KMS-11 (cell line): ENCODE data around the gene AGO3.

Source experiments
- H2AFZ ChIP-seq: fragments of 200-600 bp; sonication (generic); 2 replicates; pipeline ENCODE4 v1.6.1; 2016; ENCODE audit warnings: antibody characterized with exemption, mixed run types, low read depth
- H3K27ac ChIP-seq: fragments of 200-600 bp; sonication (generic); 2 replicates; pipeline ENCODE4 v1.6.1; 2016; ENCODE audit warnings: mild to moderate bottlenecking, mixed run types
- H3K27me3 ChIP-seq: fragments of 200-600 bp; sonication (generic); 2 replicates; pipeline ENCODE4 v1.6.1; 2017; ENCODE audit warnings: mild to moderate bottlenecking, low read depth, mixed run types, moderate library complexity; ENCODE audit not compliant: insufficient read depth
- H3K36me3 ChIP-seq: fragments of 200-600 bp; sonication (generic); 2 replicates; pipeline ENCODE4 v1.6.1; 2017; ENCODE audit warnings: mild to moderate bottlenecking, mixed run types; ENCODE audit not compliant: insufficient read depth
- H3K4me1 ChIP-seq: fragments of 200-600 bp; sonication (generic); 2 replicates; pipeline ENCODE4 v1.6.1; 2016; ENCODE audit warnings: mild to moderate bottlenecking, low read depth, mixed run types; ENCODE audit not compliant: poor library complexity, severe bottlenecking
- H3K4me2 ChIP-seq: fragments of 200-600 bp; sonication (generic); 2 replicates; pipeline ENCODE4 v1.7.0; 2016; ENCODE audit warnings: mild to moderate bottlenecking, mixed run types
- H3K4me3 ChIP-seq: fragments of 200-600 bp; sonication (generic); IDR thresholded peaks from 2 replicates; pipeline ENCODE4 v1.6.1; 2017; ENCODE audit warnings: low read depth, low read length, mixed read lengths; ENCODE audit not compliant: insufficient read depth
- H3K79me2 ChIP-seq: fragments of 200-600 bp; sonication (generic); 2 replicates; pipeline ENCODE4 v1.6.1; 2016; ENCODE audit warnings: low read depth, mixed run types; ENCODE audit not compliant: insufficient read depth
- H3K9ac ChIP-seq: fragments of 200-600 bp; sonication (generic); 2 replicates; pipeline ENCODE4 v1.6.1; 2016; ENCODE audit warnings: mild to moderate bottlenecking, mixed run types
- H4K20me1 ChIP-seq: fragments of 200-600 bp; sonication (generic); 2 replicates; pipeline ENCODE4 v1.6.1; 2016; ENCODE audit warnings: mild to moderate bottlenecking, mixed run types; ENCODE audit not compliant: insufficient read depth
- TF ChIP-seq, protein P1 (sequence below): fragments of 200-600 bp; sonication (generic); conservative IDR thresholded peaks from 2 replicates; pipeline ENCODE4 v1.6.1; 2017; ENCODE audit warnings: low read depth, mild to moderate bottlenecking, antibody characterized with exemption, low read length, moderate library complexity, mixed read lengths

The AGO3 gene

DNA sequence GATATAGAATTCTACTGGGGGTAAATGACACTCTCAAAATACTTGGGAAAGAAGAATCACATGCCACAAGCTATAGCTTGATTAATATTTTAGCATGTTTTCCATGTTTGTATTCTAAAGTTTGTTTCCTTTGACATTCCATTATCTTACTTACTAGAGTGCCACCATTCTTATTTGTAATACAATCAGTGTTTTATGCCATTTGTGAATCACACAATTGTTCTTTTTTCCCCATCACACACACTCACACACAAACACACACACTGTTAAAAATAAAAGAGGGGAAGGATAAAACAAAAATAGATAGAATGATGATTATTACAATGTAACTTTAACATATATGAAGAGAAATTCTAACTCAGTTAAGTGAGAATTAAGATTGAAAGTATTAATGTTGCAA is 137.0 kb downstream of the AGO3 start:
- TF ChIP-seq, protein P1, sequence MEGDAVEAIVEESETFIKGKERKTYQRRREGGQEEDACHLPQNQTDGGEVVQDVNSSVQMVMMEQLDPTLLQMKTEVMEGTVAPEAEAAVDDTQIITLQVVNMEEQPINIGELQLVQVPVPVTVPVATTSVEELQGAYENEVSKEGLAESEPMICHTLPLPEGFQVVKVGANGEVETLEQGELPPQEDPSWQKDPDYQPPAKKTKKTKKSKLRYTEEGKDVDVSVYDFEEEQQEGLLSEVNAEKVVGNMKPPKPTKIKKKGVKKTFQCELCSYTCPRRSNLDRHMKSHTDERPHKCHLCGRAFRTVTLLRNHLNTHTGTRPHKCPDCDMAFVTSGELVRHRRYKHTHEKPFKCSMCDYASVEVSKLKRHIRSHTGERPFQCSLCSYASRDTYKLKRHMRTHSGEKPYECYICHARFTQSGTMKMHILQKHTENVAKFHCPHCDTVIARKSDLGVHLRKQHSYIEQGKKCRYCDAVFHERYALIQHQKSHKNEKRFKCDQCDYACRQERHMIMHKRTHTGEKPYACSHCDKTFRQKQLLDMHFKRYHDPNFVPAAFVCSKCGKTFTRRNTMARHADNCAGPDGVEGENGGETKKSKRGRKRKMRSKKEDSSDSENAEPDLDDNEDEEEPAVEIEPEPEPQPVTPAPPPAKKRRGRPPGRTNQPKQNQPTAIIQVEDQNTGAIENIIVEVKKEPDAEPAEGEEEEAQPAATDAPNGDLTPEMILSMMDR: no peak
- H3K36me3 ChIP-seq: no peaks in the 10 kb centered on the region
- no peaks in the 10 kb centered on the region for H3K27me3 ChIP-seq
- H4K20me1 ChIP-seq: no peaks in the 10 kb centered on the region
- no peak overlapping the region for H3K9ac ChIP-seq
- no peak overlapping the region for H3K4me3 ChIP-seq
- H3K79me2 ChIP-seq: no peaks in the 10 kb centered on the region
- no peak overlapping the region for H3K27ac ChIP-seq
- H3K4me1 ChIP-seq: no peaks in the 10 kb centered on the region
- H2AFZ ChIP-seq: no peak overlapping the region
- H3K4me2 ChIP-seq: no peak overlapping the region

DNA sequence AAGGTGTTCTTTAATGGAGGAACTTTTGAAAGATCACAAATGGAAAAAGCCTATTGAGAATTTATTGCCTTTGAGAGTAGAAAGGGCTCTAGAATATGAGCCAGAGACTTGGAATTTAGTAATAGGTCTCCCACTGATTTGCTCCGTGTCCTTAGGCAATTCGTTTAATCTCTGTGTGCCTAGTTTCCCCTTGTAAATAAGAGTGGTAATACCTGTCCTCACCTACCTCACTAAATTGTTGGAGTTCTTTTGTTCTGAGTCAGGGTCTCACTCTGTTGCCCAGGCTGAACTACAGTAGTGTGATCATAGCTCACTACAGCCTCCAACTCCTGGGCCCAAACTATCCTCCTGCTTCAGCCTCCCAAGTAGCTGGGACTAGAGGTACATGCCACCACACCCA is 138.0 kb downstream of the AGO3 start:
- no peaks in the 10 kb centered on the region for H3K4me1 ChIP-seq
- no peaks in the 10 kb centered on the region for H3K79me2 ChIP-seq
- H3K27ac ChIP-seq: no peak overlapping the region

GRCh38 chr1:36070349-36070748 is 139.4 kb downstream of the AGO3 start:
- H3K27me3 ChIP-seq: no peaks in the 10 kb centered on the region
- no peaks in the 10 kb centered on the region for H3K4me1 ChIP-seq
- H3K4me3 ChIP-seq: no peak overlapping the region
- H3K79me2 ChIP-seq: no peaks in the 10 kb centered on the region
- TF ChIP-seq, protein P1: no peak
- H3K9ac ChIP-seq: no peak overlapping the region
- no peak overlapping the region for H3K4me2 ChIP-seq
- H3K36me3 ChIP-seq: no peaks in the 10 kb centered on the region
- no peak overlapping the region for H3K27ac ChIP-seq
- no peaks in the 10 kb centered on the region for H4K20me1 ChIP-seq
- no peak overlapping the region for H2AFZ ChIP-seq

More for the DNA sequence above, 138.0 kb downstream of the AGO3 start:
- H3K4me2 ChIP-seq: no peak overlapping the region
- no peaks in the 10 kb centered on the region for H4K20me1 ChIP-seq
- no peaks in the 10 kb centered on the region for H3K27me3 ChIP-seq
- no peaks in the 10 kb centered on the region for H3K36me3 ChIP-seq
- no peak overlapping the region for H3K4me3 ChIP-seq
- TF ChIP-seq, protein P1: no peak
- no peak overlapping the region for H3K9ac ChIP-seq
- no peak overlapping the region for H2AFZ ChIP-seq

DNA sequence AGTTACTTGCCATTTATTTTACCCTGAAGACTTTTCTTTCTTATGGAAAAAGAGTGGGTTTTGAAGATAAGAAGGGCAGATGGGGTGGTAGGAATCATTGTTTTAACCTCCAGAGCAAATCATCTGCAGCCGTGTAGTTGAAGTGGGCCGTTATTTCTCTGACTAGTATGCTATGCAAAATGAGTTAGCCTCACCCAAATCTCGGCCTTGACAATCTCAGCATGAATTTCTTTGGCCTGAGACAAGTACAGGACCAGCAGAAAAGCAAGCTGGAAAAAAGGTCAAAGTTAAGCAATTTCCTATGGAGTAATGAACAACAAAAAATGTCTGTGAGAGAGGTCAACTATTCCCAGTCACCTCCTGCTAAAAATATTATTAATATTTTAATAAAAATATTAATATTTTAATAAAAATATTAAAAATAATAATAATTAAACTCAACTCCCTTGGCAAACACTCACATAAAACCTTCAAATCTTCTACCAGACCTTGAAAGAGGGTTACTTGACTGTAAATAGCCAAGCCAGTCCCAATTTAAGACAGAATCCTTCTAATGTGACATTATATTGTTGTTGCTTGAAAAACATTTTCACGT is 146.2 kb downstream of the AGO3 start:
- no peak overlapping the region for H2AFZ ChIP-seq
- H3K36me3 ChIP-seq: no peaks in the 10 kb centered on the region
- H3K27ac ChIP-seq: no peak overlapping the region
- no peaks in the 10 kb centered on the region for H3K27me3 ChIP-seq
- H3K4me2 ChIP-seq: no peak overlapping the region
- no peaks in the 10 kb centered on the region for H4K20me1 ChIP-seq
- no peak overlapping the region for H3K4me3 ChIP-seq
- H3K4me1 ChIP-seq: no peaks in the 10 kb centered on the region
- no peak overlapping the region for H3K9ac ChIP-seq
- TF ChIP-seq, protein P1: no peak
- no peaks in the 10 kb centered on the region for H3K79me2 ChIP-seq
